ENCODE measurements around the gene PLEKHA5.
A peak's percentile ranks its signal among the peaks of the same experiment; 100 is the strongest.
"Not testable (repeated sequence)": the region's sequence is repeated elsewhere in the genome, so short reads cannot be mapped to it uniquely, and the experiment has no call there.

The PLEKHA5 gene

DNA sequence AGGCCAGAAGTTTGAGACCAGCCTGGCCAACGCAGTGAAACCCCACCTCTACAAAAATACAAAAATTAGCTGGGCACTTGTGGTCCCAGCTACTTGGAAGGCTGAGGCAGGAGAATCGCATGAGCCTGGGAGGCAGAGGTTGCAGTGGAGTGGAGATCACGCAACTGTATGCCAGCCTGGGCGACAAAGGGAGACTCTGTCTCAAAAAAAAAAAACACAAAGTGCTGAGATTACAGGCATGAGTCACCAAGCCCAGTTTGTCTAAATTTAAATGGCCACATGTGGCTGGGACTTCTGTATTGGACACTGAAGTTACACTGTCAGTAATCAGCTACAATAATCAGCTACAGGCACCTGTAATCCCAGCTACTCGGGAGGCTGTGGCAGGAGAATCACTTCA is 208.9 kb downstream of the PLEKHA5 start:
- DNase-seq (ENCODE audit: low spot score) = no peak

DNA sequence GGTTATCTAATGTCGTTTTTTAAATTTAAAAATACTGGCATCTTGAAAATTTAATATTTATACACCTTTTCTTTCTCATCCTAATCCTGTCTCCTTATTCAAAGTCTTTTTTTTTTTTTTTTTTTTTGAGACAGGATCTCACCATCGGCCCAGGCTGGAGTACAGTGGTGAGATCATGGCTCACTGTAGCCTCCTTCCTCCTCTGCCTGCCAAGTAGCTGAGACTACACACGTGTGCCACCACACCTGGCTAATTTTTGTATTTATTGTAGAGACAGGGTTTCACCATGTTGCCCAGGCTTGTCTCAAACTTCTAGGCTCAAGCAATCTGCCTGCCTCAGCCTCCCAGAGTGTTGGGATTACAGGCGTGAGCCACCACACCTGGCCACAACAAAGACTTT is 221.3 kb downstream of the PLEKHA5 start:
- DNase-seq (ENCODE audit: low spot score) = not testable (repeated sequence)

GRCh38 chr12:19351346-19351745 is 221.8 kb downstream of the PLEKHA5 start:
- DNase-seq (ENCODE audit: low spot score) = no peak

GRCh38 chr12:19369691-19370148 is 240.2 kb downstream of the PLEKHA5 start:
- peak; percentile 28 for DNase-seq (ENCODE audit: low spot score)

DNA sequence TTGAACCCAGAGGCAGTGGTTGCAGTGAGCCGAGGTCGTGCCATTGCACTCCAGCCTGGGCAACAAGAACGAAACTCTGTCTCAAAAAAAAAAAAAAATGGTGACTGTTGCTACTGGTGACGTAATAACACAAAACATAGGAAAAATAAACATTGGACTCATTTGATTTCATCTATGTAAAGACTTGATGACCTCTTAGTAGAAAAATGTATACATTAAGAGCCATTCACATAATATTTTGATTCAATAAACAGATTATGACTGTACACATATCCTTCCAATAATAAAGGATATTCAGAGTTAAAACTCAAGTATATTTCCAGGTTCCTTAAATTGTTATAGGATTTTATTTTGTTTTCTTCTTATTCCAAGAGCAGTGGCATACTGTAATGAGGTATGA is 244.1 kb downstream of the PLEKHA5 start:
- no peak for DNase-seq (ENCODE audit: low spot score)

DNA sequence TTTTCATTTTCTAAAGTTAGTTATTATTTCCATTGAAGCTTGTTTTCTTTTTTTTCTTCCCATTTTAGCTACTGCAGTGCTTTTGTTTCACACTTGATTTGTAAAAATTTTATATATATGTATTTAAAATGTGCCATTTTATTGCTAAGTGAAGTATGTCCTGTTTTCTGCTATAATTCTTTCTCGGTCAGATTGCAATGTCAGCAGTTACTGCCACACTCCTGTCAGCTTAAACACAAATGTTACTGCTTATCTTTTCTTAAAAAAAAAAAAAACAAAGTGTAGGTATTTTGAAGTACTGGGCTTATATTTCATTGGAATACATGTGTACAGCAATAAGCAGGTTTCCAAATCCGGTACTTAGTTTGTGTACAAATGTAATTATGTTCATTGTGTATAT is 246.4 kb downstream of the PLEKHA5 start:
- no peak for DNase-seq (ENCODE audit: low spot score)

- no peak for DNase-seq (ENCODE audit: low spot score)
Observed at GRCh38 chr12:19376691-19377090, 247.2 kb downstream of the PLEKHA5 start.

GRCh38 chr12:19382111-19382526 is 252.6 kb downstream of the PLEKHA5 start:
- DNase-seq (ENCODE audit: low spot score) = peak; percentile 43

DNA sequence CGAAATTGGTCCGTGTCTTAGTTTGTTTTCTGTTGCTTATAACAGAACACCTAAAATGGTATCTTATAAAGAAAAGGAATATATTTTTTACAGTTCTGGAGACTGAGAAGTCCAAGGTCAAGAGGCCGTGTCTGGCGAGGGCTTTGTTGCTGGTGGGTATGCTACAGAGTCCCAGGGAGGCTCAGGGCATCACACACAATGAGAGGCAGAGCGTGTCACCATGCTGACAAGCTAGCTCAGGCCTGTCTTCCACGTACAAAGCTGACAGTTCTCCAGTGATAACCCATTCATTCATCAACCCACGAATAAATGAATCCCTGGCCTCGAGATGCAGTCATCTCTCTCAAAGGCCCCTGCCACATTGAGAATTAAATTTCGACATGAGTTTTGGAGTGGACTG is 253.0 kb downstream of the PLEKHA5 start:
- DNase-seq (ENCODE audit: low spot score) = no peak

DNA sequence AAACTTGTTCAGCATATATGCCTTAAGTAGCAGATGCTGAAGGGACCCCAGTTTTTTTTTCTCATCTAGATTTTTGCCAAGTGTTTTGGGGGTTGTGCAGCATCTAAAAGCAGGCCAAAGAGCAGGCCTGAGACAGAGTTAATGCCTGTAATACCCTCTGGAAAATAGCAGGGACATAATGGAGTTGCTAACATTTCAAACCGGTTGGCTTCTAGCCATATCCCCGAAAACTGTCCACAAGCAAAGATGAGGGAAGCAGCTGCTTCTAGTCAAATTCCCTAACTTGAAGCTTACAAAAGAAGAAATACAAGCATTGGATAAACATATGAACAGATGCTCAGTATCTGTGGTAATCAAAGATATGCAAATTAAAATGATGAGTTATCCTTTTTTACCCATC is 257.6 kb downstream of the PLEKHA5 start:
- no peak for DNase-seq (ENCODE audit: low spot score)

- DNase-seq (ENCODE audit: low spot score) = no peak
Observed at GRCh38 chr12:19388131-19388549, 258.6 kb downstream of the PLEKHA5 start.

- DNase-seq (ENCODE audit: low spot score) = no peak
Observed at GRCh38 chr12:19390051-19390598, 260.6 kb downstream of the PLEKHA5 start.

GRCh38 chr12:19392644-19393043 is 263.1 kb downstream of the PLEKHA5 start:
- not testable (repeated sequence) for DNase-seq (ENCODE audit: low spot score)

- no peak for DNase-seq (ENCODE audit: low spot score)
Observed at GRCh38 chr12:19394385-19394784, 264.9 kb downstream of the PLEKHA5 start.

GRCh38 chr12:19397534-19397933 is 268.0 kb downstream of the PLEKHA5 start:
- DNase-seq (ENCODE audit: low spot score) = no peak

DNA sequence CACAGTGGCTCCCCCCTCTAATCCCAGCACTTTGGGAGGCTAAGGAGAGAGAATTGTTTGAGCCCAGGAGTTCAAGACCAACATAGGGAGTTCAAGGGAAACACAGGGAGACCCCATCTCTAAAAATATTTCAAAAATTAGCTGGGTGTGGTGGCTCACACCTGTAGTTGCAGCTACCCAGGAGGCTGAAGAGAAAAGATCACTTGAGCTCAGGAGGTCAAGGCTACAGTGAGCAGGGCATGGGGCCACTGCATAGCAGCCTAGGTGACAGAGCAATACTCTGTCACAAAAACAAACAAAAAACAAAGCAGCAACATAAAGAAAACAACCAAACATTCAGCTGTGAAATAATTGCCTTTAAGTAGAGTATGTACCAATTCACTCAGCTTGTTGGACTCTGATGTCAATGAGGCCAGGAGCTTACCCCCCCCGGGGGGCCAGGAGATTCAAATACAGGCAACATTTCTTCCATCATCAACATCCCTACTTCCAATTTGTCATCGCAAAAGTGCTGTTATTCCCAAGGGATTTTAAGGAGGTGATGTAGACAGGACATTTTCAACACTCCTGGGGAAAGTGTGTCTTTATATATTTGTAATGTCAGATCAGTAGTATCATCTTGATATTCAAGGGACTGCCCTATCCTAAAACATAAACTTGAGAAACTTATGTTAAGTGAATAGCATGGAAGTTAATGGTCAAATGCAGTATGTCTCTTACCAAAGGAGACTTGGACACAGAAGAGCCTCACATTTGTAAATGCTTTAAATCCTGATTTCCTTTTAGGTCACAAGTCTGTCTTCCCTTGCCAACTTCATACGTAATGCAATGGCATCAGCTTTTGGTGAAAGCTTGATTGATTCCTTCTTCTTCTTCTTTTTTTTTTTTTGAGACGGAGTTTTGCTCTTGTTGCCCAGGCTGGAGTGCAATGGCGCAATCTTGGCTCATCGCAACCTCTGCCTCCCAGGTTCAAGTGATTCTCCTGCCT is 269.1 kb downstream of the PLEKHA5 start:
- no peak for DNase-seq (ENCODE audit: low spot score)

GRCh38 chr12:19400649-19401285 is 271.2 kb downstream of the PLEKHA5 start:
- not testable (repeated sequence) for DNase-seq (ENCODE audit: low spot score)

DNA sequence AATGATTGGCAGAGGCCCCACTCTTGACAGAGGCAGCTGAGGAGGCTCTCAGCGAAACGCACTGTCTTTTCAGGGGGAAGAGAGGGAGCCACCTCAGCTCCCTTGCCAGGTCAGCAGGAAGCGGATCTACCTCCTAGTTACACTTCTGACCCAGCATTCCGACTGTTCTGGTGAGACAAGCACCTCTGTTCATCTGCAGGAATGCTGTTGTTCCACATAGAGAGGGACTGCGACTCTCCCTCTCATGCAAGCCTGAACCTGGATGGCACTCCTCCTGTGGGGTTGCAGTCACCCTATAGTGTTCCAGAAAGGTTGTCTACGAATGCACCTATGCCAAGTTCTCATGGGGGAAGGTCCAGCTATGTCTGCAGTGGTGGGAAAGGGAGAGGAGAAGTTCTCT is 272.7 kb downstream of the PLEKHA5 start:
- DNase-seq (ENCODE audit: low spot score) = no peak

DNA sequence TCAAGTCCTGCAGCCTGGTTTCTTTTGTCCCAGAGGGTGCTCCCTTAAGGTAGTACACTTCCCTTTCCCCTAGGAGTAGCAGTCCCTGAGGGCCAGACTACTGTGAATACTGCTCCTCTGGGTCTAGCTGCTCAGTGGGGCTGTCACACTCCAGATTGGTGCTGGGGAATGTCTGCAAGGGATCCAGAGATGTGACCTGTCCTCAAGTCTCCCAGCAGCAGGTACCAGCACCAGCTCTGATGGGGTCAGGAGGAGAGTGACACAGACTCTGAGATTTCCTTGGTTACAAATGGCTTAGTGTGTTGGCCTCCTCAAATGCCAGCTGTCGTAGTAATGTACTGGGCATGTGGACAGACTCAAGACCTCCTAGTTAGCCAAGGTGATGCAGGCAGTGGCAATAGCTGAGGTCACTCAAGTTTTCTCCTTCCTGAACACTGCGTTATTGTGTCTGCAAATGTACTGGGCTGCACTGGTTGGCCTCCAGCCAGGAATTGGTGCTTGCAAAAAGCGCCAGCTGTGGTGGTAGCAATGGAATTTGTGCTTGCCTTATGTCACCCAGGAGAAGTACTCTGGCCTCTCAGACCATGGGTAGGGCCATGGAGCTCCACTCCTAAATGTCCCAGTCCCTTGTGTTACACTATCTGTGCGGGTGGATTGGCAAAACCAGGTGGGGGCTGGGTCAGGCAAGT is 273.4 kb downstream of the PLEKHA5 start:
- DNase-seq (ENCODE audit: low spot score) = no peak

GRCh38 chr12:19404242-19404880 is 274.8 kb downstream of the PLEKHA5 start:
- no peak for DNase-seq (ENCODE audit: low spot score)

GRCh38 chr12:19409376-19409775 is 279.8 kb downstream of the PLEKHA5 start:
- DNase-seq (ENCODE audit: low spot score) = no peak

DNA sequence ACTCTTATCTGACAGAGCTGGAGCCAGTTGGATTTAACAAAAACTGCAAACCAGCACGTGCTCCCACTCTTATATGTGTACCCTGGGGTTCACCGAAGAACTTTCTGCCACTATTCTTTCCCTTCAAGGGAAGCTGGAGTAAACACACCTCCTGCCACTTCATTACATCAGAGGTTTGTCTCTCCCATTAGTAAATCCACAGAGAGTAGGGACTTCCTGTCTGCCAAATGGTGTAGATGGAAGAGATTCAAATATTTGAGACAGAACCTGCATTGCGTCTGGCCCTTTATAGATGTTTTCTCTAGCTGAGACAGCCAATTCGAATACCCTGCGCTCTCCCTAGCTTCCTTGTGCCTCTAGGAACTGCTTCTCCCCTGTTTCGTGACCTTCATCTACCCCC is 280.7 kb downstream of the PLEKHA5 start:
- no peak for DNase-seq (ENCODE audit: low spot score)
